Left lobe of liver (tissue), 2 donors: Measurements from ENCODE around the gene SMTNL2. TPM values are rescaled to one million over a fixed set of nuclear protein-coding genes. Genes with fewer than 3 reads are reported as not detected.
A peak's percentile ranks its signal among the peaks of the same experiment; 100 is the strongest.
"Not testable (repeated sequence)": the region's sequence is repeated elsewhere in the genome, so short reads cannot be mapped to it uniquely, and the experiment has no call there.

Experiments
- ATAC-seq: fragments of 200-7000 bp; cut with Tn5 transposase; one replicate; pipeline ENCODE4 v1.9.1; 2020; ENCODE audit warnings: mild to moderate bottlenecking, moderate library complexity
- DNase-seq: peaks from one replicate; pipeline ENCODE4 v3.0.0-alpha.2; 2020; ENCODE audit warnings: low spot score
- total RNA-seq: library from RNA; stranded (reverse); gene quantifications from one replicate; pipeline ENCODE4 v1.2.1, GENCODE V29; 2021
- donor health status: DM: no; HTN: no; CAD: no; lungs with moderate emphysema.
- donor health status: DM: no; HTN: yes; CAD: no.

Gene SMTNL2
- total RNA-seq, 1 donor from 2014 or later: not detected

DNA sequence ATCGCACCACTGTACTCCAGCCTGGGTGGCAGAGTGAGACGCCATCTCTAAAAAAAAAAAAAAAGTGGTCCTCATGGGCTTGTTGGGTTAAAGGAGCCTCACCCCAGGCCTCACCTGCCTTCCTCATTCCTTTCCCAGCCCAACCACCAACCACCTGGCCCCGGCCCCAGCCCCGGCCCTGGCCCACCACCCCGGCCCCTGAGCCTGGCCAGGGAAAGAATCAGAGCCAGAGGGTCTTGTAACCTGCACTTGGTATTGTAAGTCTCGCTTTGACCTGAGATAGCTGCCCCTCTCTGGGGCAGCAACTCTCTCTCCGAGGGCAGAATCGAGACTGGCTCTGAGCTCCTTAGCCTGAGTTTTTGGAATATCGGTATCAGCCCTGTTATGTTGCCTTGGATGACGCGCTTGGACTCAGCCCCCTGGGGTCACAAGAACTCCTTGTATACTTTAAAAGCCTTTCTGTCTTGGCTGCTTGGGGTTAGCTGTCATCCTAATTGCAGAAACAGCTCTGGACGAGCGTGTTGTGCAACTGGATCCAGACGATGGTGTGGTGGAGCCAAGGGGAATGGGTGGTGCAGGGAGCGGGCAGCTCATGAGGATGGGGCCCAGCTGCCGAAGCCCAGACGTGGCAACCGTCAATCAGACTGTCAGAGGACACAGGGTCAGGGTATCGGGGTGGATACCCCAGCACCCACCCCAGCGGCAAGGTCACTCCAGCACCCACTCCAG lies 14.6 kb downstream of the SMTNL2 start:
- peak; percentile 21 for ATAC-seq

DNA sequence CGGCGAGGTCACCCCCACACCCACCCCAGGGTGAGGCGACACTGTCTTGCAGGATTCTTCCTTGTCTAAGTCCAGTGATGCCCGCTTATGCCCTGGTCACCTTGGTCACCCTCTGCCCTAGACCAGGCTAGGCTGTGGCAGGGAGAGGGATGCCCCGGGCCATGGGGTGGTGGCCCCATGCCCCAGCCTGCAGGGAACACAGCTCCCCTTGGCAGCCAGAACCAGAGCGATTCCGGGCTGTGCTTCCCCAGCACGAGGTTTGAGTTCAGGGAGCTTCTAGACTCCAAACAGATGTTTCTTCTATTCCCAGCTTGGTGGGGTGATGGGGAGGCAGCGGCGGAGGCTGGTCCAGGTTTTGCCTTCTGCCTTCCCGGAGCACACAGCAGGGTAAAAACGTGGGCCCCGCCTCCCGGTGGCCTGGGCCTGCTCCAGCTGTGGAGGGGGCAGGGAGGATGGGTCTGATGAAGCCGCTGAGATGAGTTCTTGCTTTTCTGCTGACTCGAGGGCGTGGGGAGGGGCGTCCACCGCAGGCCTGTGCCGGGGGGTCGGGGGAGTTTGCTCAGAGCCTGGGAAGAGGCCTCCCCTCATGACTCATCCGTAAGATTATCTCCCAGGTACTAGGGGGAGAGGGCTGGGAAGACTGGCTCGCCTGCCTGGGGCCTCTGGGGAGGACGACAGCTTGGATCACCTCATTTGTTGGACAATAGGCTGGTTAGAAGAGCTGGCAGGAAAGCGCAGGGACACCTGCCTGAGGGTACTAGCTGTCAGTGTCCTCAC lies 15.4 kb downstream of the SMTNL2 start:
- DNase-seq (no peak), ATAC-seq (no peak)

More for the DNA sequence above, 14.6 kb downstream of the SMTNL2 start:
- DNase-seq: no peak

DNA sequence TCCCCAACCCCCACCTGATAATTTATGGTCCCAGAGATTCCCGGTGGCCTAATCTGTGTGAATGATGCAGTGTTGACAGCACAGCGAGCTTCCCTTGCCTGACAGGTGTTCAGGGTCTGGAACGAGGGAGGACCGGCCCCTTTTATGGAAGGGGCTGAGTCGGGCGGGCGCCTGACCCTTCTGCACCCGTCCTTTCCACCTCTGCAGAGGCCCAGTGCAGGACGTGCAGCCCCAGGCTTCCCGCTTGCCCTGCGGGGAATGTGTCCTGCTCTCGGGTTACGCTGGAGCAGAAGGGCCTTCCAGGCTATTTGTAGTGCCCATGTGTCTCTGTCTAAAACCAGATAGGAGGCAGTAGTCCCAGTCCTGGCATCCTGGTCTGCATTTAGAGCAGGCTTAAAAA lies 16.2 kb downstream of the SMTNL2 start:
- no peak for ATAC-seq
- no peak for DNase-seq

DNA sequence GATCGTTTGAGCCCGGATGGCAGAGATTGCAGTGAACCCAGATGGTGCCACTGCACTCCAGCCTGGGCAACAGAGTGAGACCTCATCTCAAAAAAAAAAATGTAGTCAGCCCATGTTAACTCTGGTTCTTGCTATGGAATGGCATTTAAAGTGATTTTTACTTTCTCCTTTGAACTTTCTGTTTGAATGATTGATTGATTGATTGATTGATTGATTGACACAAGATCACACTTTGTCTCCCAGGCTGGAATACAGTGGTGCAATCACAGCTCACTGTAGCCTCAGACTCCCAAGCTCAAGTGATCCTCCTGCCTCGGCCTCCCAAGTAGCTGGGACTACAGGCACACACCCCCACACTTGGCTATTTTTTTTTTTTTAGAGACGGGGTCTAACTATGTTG lies 17.0 kb downstream of the SMTNL2 start:
- ATAC-seq: no peak
- no peak for DNase-seq

DNA sequence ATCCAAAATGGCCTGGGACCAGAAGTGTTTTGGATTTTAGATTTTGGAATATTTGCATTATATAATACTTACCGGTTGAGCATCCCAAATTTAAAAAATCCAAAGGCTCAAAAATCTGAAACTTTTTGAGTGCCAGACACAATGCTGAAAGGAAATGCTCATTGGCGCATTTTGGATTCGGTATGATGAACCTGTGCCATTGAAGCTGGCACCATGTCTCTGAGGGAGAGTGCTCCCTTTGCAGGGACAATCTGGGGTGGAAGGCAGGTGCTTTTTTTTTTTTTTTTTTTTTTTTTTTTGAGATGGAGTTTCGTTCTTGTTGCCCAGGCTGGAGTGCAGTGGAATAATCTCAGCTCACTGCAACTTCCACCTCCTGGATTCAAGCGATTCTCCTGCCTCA lies 17.7 kb downstream of the SMTNL2 start:
- DNase-seq (no peak), ATAC-seq (no peak)

DNA sequence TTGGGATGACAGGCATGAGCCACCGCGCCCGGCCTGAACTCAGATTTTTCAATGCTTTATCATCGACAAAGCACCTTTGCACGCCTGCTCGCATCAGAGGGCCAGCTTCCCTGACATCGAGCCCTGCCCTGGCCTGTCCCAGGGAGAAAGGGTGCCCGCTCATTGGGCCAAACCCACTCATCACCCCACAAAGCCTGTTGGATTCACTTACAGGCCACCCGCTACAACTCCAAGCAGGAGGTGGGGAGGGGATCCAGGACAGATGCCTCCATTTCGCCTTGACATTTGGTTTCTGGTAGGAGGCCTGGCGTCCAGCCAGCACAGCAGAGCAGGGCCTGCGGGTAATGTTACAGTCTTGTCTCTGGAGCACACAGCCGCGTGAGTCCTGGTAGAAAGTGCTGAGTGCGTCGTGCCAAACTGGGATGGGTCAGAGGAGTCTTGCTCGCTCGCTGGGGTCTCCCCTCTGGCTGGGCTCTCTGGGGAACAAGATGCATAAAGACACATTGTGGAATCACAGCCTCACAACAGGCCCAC lies 19.8 kb downstream of the SMTNL2 start:
- ATAC-seq: no peak
- DNase-seq: no peak

DNA sequence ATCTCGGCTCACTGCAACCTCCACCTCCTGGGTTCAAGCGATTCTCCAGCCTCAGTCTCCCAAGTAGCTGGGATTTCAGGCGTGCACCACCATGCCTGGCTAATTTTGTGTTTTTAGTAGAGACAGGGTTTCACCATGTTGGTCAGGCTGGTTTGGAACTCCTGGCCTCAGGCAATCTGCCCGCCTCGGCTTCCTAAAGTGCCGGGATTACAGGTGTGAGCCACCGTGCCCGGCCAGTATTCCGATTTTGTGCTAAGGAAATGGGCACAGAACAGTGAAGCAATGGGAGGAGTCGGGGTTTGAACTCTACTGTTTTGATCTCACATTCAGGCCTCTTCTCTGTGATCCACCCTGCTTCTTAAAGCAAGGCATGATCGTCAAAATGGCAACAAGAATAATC lies 20.4 kb downstream of the SMTNL2 start:
- DNase-seq: not testable (repeated sequence)

DNA sequence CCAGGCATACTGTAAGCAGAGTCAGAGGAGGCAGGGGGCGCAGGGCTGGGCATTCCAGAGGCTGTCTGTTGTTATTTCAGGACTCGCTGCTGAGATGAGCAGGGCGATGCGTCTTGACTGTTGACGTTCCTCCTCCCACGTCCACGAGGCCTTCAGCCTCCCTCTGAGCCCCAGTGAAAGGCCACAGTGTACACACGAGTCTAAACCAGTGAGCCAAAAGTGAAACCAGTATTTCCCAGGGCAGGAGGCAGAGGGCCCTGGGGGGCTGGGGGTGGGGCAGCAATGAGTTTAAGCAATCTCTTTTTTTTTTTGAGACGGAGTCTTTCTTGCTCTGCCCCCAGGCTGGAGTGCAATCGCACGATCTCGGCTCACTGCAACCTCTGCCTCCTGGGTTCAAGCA lies 21.5 kb downstream of the SMTNL2 start:
- ATAC-seq (peak; percentile 64), DNase-seq (no peak)

More for the DNA sequence above, 20.4 kb downstream of the SMTNL2 start:
- not testable (repeated sequence) for ATAC-seq

DNA sequence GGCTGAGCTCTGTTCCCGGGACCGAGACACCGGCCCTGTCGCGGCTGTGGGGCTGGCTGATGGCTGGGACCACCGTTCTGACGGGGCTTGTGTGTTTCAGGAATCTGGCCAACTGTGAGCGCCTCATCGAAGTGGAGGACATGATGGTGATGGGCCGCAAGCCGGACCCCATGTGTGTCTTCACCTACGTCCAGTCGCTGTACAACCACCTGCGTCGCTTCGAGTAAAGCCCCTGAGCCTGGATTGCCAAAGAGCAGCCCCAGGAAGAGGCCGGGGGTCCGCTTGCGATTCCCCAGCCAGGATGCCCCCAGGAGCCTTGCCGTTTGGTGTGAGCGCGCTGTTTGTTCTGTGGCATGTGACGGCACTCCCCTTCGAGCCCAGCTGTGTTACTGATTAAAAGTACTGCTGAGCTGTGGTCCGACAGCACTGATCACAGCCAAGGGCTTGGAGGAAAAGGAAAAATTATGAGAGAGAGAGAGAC lies 23.0 kb downstream of the SMTNL2 start:
- no peak for DNase-seq
- ATAC-seq: peak; percentile 59

DNA sequence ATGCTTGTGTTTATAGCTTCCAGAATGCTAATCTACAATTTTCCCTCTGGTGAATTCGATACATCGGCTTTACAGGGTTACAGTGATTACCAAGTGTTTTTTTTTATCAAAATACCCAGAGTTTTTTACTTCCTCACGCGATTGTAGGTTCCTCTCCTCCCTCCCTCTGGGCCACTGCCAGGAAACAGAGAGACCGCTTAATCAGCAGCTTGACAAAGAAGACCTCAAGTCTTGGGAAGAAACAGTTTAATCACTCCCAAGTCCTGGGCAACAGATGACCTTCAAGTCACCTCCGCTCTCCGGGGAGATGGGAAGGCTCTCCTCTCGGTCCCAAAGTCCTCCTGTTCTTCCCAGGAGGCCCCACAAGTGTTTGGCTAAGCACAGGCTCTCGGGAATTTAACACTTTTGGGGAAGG lies 23.5 kb downstream of the SMTNL2 start:
- ATAC-seq (peak; percentile 61), DNase-seq (no peak)

DNA sequence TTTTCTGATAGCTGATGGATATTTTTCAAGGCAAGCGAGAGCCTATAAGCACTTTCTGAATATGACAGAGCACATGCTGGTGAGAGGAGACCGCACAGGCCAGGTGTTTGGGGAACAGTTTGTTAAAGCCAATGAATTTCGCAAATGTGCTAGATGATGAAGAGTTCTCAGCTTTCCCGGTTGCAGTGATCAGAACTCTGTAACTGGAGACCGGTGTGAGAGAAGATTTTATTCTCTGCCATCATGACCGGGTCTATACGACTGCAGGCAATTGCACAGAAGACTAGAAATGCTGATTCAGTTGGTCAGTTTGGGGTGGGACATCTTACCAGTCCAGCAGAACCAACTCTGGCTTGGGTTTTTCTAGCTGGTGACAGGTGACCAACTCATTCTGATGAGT lies 25.4 kb downstream of the SMTNL2 start:
- ATAC-seq (no peak), DNase-seq (no peak)

DNA sequence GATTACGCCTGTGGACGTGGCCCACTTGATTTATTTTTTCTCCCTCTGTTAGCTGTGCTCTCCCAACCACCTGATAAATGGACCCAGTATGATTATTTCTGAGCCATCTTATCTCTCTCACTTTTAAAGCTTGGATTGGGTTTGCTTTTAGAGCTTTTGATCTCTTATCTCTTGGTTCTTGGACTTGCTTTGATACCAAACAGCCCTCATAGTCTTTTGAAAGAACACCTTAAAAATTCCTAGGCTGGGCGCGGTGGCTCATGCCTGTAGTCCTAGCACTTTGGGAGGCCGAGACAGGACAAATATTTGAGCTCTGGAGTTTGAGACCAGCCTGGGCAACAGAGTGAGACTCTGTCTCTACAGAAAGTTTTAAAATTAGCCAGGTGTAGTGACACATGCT lies 25.8 kb downstream of the SMTNL2 start:
- no peak for DNase-seq
- ATAC-seq: no peak

DNA sequence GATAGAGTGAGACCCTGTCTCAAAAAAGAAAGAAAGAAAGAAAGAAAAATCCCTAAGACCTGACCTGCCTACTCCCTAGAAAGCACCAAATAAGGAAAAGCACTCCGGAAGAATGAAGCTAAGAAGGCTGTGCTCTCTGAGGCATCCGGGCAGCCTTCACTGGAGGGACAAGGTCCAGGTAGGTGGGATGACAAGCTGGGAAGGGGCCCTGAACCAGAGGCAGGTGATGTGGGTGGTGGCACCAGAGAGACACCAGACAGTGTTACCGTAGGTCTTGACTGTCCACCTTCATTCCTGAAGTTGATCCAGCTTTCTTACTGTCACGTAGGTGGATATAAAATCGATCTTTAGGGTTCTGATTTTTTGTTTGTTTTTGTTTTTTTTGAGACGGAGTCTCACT lies 26.3 kb downstream of the SMTNL2 start:
- ATAC-seq: no peak

DNA sequence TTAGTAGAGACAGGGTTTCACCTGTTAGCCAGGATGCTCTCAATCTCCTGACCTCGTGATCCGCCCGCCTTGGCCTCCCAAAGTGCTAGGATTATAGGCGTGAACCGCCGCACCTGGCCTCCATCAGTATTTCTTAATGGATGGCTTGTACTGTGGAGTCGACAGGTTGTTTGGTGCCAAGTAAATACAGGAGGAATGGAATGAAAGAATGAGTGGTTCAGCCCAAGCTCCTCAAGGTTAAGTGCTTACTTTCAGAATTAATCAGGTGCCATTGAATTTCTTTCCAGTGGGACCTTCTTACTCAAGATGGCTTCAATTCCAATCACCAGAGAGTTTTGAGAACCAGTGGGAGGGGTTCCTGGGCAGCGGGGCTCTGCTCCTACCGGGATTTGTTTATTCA lies 32.1 kb downstream of the SMTNL2 start:
- ATAC-seq (no peak), DNase-seq (no peak)

More for the DNA sequence above, 26.3 kb downstream of the SMTNL2 start:
- DNase-seq: no peak

DNA sequence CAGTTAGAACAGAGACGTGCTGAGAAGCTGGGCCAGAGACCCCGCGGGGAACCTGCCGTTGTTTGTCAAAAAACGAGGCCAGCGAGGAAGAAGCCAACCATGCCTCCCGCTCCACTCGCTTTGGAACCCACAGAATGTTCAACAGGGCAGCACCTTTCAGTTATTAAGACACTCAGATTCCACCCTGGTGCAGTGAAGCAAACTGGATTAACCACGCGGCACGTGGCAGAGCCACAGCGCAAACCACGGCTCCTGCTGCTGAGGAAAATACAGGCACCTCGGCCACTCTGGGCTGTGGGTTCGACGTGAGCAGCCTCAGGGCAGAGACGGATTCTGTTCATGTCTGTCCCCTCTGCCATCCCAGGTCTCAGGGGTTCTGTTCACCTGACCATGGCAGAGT lies 32.8 kb downstream of the SMTNL2 start:
- no peak for ATAC-seq
- peak; percentile 24 for DNase-seq

DNA sequence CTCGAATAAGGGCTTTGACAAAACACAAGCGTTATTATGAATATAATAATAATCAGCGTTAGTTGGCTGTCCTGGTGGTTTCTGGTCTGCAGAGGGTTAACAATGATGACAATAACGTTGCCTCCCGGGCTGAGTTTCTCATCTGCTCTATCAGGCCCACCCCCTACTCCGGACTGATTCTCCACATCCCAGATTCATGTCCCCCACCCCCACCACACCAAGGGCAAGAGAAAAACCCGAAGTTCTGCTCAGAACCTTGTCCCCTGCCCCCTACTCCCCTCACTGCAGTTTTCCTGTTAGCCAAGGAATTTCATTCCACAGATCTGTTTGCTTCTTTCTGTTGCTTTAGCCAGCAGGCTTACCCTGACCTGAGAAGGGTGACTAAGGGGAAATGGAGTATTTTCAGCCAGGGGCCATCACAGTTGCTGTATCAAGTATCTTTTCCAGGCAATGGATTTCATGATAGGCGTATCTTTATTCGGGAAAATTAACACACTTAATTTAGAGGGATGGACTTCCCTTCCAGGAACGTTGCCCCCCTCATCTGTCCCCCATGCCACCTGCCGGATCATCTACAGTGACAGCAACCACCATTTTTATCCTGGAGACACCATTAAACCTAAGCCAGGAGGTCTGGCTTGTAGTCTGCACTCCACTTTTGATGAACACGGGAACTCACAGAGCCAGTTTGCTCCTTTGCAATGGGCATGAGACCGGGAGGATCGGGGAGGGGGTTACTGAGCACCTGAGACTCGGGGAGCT lies 33.4 kb downstream of the SMTNL2 start:
- DNase-seq (no peak), ATAC-seq (no peak)

DNA sequence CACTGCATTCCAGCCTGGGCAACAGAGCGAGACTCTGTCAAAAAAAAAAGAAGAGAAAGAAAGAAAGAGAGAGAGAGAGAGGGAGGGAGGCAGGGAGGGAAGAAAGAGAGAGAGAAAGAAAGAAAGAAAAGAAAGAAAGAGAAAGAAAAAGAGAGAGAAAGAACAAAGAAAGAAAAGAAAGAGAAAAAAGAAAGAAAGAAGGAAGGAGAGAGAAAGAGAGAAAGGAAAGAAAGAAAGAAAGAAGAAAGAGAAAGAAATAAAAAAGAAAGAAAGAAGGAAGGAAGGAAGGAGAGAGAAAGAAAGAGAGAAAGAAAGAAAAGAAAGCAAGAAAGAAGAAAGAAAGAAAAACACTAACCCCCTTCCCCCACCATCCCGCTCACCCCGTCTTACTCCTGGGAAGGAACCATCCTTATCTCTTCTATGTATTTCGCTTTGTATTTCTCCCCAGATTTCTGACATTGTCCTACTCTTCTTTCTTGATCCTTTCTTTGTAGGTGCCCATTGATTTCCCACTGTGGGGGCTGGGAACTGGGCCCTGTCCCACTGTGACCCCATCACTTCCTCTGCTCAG lies 36.3 kb downstream of the SMTNL2 start:
- ATAC-seq (no peak), DNase-seq (no peak)

DNA sequence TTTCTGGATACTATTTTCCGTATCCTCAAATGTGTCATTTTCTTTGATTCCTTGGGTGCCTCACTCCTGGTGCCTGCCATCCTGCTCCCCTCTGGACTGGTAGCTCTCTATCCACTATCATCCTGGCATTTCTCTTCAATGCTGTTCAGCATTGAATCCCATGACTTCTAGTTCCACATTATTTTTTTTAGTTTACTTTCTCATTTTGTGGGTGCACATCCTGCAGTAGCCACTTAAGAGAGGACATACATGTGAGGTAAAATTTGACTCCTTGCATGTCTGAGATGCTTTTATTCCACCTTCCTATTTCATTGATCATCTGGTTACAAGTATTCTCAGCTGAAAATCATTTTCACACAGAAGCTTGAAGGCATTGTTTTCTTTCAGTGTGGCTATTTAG lies 38.0 kb downstream of the SMTNL2 start:
- no peak for DNase-seq
- no peak for ATAC-seq

DNA sequence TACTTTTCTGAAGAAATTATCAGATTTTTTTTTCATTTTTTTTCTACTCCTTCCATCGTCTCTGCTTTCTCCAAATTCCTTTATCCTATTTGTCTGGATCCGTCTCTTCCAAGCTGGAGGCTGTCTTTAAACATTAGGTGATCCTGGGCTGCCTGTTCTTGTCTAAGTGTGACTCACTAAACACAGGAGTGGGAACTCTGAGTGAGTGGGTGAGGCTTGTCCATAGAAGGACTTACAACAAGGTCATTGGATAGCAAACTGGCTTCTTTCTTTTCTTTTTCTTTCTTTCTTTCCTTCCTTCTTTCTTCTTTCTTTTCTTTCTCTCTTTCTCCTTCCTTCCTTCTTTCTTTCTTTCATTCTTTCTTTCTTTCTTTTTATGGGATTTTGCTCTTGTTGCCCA lies 38.9 kb downstream of the SMTNL2 start:
- ATAC-seq (no peak), DNase-seq (no peak)

DNA sequence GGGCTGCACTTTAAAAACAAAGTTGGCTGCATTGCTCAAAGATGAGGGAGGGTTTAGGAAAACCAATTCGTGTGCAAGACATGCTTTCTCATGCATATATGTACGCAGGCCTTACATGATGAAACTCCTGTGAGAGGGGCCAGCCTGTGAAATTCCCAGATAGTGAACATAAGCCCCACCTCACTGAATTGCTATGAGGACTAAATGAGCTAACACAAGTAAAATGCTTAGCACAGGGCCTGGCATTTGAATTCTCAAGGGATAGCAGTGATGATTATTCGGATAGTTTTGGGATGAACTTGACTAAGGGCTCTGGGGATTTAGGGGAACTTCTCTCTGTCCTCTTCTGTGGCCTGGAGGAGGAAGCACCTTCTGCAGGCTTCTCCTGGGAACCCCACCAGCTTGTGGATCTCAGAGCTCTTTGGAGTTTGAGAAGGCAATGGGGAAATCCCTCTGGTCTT lies 40.2 kb downstream of the SMTNL2 start:
- ATAC-seq, DNase-seq: not testable (repeated sequence)

DNA sequence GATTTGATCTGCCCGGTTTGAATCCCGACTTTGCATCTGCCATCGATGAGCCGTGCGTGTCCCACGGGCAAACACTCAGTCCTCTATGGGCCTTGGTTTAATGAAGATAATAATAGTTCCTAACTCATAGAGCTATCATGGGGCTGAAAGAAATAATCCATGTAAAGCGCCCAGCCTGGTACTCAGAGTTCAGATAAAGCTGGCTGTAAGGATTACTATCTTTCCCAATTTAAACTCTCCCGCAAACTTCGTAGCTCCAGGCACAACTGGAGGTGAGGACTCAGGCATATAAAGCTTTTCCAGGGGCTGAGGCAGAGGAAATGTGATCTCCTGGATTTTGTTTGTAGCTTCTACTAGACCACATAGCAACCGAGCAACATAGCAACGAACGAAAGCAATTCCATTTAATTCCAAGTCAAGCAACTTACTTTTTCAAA lies 40.9 kb downstream of the SMTNL2 start:
- DNase-seq: no peak
- ATAC-seq: no peak
